HCT116 (cell line): ENCODE measurements around the gene EYA2.

Experiments
- CBX3 ChIP-seq: IDR thresholded peaks from 2 replicates; pipeline ENCODE4 v1.6.1; 2012; ENCODE audit warnings: low read depth
- CTCF ChIP-seq, 3 experiments: fragments of 200-600 bp in 1 of 3; sonication (generic) in 1 of 3; IDR thresholded peaks in 2 of 3; conservative IDR thresholded peaks in 1 of 3; 2 replicates each; pipeline ENCODE4 v1.5.1; 2012 to 2017; ENCODE audit warnings: low read depth in 2 of 3, low read length in 2 of 3, antibody characterized with exemption in 1 of 3, borderline replicate concordance in 1 of 3, control low read depth in 1 of 3, mild to moderate bottlenecking in 1 of 3, mixed read lengths in 1 of 3, mixed run types in 1 of 3, moderate library complexity in 1 of 3; ENCODE audit not compliant: insufficient read depth in 1 of 3
- EZH2phosphoT487 ChIP-seq: fragments of 200-600 bp; IDR thresholded peaks from 2 replicates; pipeline ENCODE4 v1.6.1; 2018; ENCODE audit warnings: antibody characterized with exemption, borderline replicate concordance
- FOSL1 ChIP-seq: IDR thresholded peaks from 2 replicates; pipeline ENCODE4 v1.6.1; 2012; ENCODE audit warnings: low read depth
- JUND ChIP-seq: IDR thresholded peaks from 2 replicates; pipeline ENCODE4 v1.6.1; 2012
- POLR2A ChIP-seq: IDR thresholded peaks from 2 replicates; pipeline ENCODE4 v1.7.0; 2011; ENCODE audit warnings: borderline replicate concordance; ENCODE audit not compliant: insufficient read depth, insufficient read length; ENCODE audit errors: extremely low read depth
- POLR2AphosphoS5 ChIP-seq: IDR thresholded peaks from 2 replicates; pipeline ENCODE4 v1.6.1; 2011; ENCODE audit warnings: mild to moderate bottlenecking, low read depth, low read length, moderate library complexity
- RAD21 ChIP-seq: IDR thresholded peaks from 2 replicates; pipeline ENCODE4 v1.6.1; 2012; ENCODE audit warnings: low read depth, mild to moderate bottlenecking
- REST ChIP-seq: IDR thresholded peaks from 2 replicates; pipeline ENCODE4 v1.6.1; 2012; ENCODE audit warnings: low read depth
- SIN3A ChIP-seq: IDR thresholded peaks from 2 replicates; pipeline ENCODE4 v1.6.1; 2012; ENCODE audit warnings: low read depth
- SP1 ChIP-seq: IDR thresholded peaks from 2 replicates; pipeline ENCODE4 v1.6.1; 2012; ENCODE audit warnings: low read depth
- TCF7L2 ChIP-seq: IDR thresholded peaks from 2 replicates; pipeline ENCODE4 v1.7.0; 2011; ENCODE audit warnings: borderline replicate concordance, inconsistent platforms; ENCODE audit not compliant: insufficient read depth, insufficient read length; ENCODE audit errors: extremely low read depth
- ZBTB33 ChIP-seq: IDR thresholded peaks from 2 replicates; pipeline ENCODE4 v1.6.1; 2011; ENCODE audit warnings: mild to moderate bottlenecking, low read length, moderate library complexity; ENCODE audit not compliant: insufficient replicate concordance; ENCODE audit errors: extremely low read depth
- ZFX ChIP-seq: fragments of 450-650 bp; IDR thresholded peaks from 2 replicates; pipeline ENCODE4 v1.6.1; 2017

DNA sequence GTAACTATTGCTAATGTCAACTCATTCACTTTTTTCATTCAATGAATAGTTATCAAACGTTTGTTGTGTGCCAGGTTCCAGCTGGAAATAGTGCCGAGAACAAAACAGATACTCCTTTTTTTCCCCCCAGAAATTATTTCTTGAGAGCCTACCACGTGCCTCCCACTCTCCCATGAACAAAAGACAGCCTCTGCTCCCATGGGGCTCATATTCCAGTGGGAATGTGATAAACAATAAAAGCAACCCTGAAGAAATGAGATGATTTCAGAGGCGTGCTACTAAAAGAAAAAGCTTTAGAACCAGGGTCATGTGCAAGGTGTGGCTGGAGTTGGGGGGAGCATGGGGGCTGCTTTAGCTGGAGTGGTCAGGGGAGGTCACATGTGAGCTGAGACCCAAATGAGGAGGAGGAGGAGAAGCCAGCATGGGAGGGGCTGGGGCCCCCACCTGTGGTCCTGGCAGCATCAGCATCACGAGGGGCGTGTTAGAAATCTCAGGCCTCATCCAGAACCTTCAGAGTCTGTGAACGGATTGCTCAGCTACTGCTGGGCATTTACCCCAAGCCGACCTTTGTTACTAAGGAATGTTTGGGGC is 157.4 kb downstream of the EYA2 start:
- no peak for TF ChIP-seq REST
- no peak for TF ChIP-seq POLR2AphosphoS5
- TF ChIP-seq ZBTB33: no peak
- no peak for TF ChIP-seq SIN3A
- no peak for TF ChIP-seq SP1
- TF ChIP-seq RAD21: no peak
- no peak for TF ChIP-seq EZH2phosphoT487
- no peak for TF ChIP-seq CTCF (IDR thresholded peaks at IDR 0.05 in 2 of 3, conservative IDR thresholded peaks at IDR 0.05 in 1 of 3; ENCODE audit: borderline replicate concordance in 1 of 3, insufficient read depth in 1 of 3, low read depth in 2 of 3, low read length in 2 of 3)
- no peak for TF ChIP-seq FOSL1
- no peak for TF ChIP-seq POLR2A
- TF ChIP-seq CBX3: no peak
- TF ChIP-seq ZFX: no peak
- no peak for TF ChIP-seq JUND
- no peak for TF ChIP-seq TCF7L2
